HCT116 (cell line): ENCODE data around the gene PDE4D. TPM values are rescaled to one million over a fixed set of nuclear protein-coding genes. Genes with fewer than 3 reads are reported as not detected.

Source experiments
- ATAC-seq: fragments of 200-7000 bp; cut with Tn5 transposase; 2 replicates; pipeline ENCODE4 v1.9.1; 2020; ENCODE audit warnings: mild to moderate bottlenecking, moderate library complexity
- BruUV-seq: library from RNA; stranded (reverse); fragments of 400-500 nt; replicated peaks from 2 replicates; lab custom pipeline; 2021; lab: Mats Ljungman, UMichigan
- CTCF ChIA-PET: fragments of 300-600 bp; sonication (Branson Sonifier 250); formaldehyde crosslinking; loops from one replicate; lab custom pipeline; 2021; ENCODE audit warnings: antibody characterized with exemption; lab: Charles Lee
- POLR2A ChIA-PET: fragments of 300-600, 350-600 bp; sonication (Branson Sonifier 250); formaldehyde crosslinking; loops from one replicate; lab custom pipeline; 2021; ENCODE audit warnings: antibody characterized with exemption; lab: Charles Lee
- RAD21 ChIA-PET, 2 experiments: fragments of 300-600 bp; sonication (Branson Sonifier 250); formaldehyde crosslinking; loops; one replicate each; lab custom pipeline; 2023; ENCODE audit warnings: low total read pairs in 2 of 2; ENCODE audit not compliant: uncharacterized antibody in 2 of 2, unreplicated experiment in 2 of 2, low non-redundant PET in 1 of 2; lab: Charles Lee
- DNase-seq: peaks from one replicate; pipeline ENCODE4 v3.0.0-alpha.2; 2010; ENCODE audit warnings: low read depth, low spot score
- H2AFZ ChIP-seq: fragments of 200-600 bp; shearing (Covaris generic), sonication (generic); 2 replicates; pipeline ENCODE4 v1.6.1; 2017; ENCODE audit warnings: low read depth, mixed run types, mixed read lengths, antibody characterized with exemption, low read length; ENCODE audit not compliant: poor library complexity, severe bottlenecking
- H3K27ac ChIP-seq: 2 replicates; pipeline ENCODE4 v1.5.1; 2012; ENCODE audit warnings: low read depth, low read length
- H3K27me3 ChIP-seq: fragments of 200-600 bp; sonication (generic); 2 replicates; pipeline ENCODE4 v1.6.1; 2016; ENCODE audit warnings: mixed run types, low read length, mixed read lengths; ENCODE audit not compliant: insufficient read depth
- H3K36me3 ChIP-seq, 2 experiments: fragments of 200-500 bp in 1 of 2; fragments of 200-600 bp in 1 of 2; sonication (Bioruptor generic) in 1 of 2; sonication (generic) in 1 of 2; 2 replicates each; pipeline versions ENCODE4 v1.5.1 to v1.6.1; 2014 to 2016; ENCODE audit warnings: low read length in 2 of 2, inconsistent platforms in 1 of 2, mixed read lengths in 1 of 2, mixed run types in 1 of 2; ENCODE audit not compliant: insufficient read depth in 2 of 2, control insufficient read depth in 1 of 2
- H3K4me1 ChIP-seq, 2 experiments: fragments of 200-600 bp in 1 of 2; sonication (generic) in 1 of 2; 2 replicates each; pipeline versions ENCODE4 v1.5.1 to v1.6.1; 2012 to 2017; ENCODE audit warnings: low read length in 2 of 2, inconsistent platforms in 1 of 2, mild to moderate bottlenecking in 1 of 2, mixed read lengths in 1 of 2, mixed run types in 1 of 2, moderate library complexity in 1 of 2; ENCODE audit not compliant: insufficient read depth in 2 of 2, control insufficient read depth in 1 of 2
- H3K4me2 ChIP-seq: fragments of 200-600 bp; sonication (generic); 2 replicates; pipeline ENCODE4 v1.6.1; 2017; ENCODE audit warnings: mixed run types, low read length, mixed read lengths
- H3K4me3 ChIP-seq, 2 experiments: fragments of 200-600 bp in 1 of 2; sonication (generic) in 1 of 2; replicated peaks in 1 of 2; 2 replicates each; pipeline ENCODE4 v1.5.1; 2011 to 2016; ENCODE audit warnings: low read length in 2 of 2, control low read depth in 1 of 2, low read depth in 1 of 2, mild to moderate bottlenecking in 1 of 2, mixed read lengths in 1 of 2, mixed run types in 1 of 2
- H3K79me2 ChIP-seq: fragments of 200-600 bp; sonication (generic); 2 replicates; pipeline ENCODE4 v1.6.1; 2017; ENCODE audit warnings: mild to moderate bottlenecking, mixed run types, low read length, moderate library complexity, mixed read lengths; ENCODE audit not compliant: insufficient read depth
- H3K9ac ChIP-seq: fragments of 200-600 bp; sonication (generic); 2 replicates; pipeline ENCODE4 v1.6.1; 2016; ENCODE audit warnings: low read length, mixed read lengths
- H3K9me2 ChIP-seq: fragments of 200-600 bp; sonication (generic), shearing (Covaris generic); 2 replicates; pipeline ENCODE4 v1.6.1; 2017; ENCODE audit warnings: mixed run types, mild to moderate bottlenecking, moderate library complexity; ENCODE audit not compliant: insufficient read depth
- H3K9me3 ChIP-seq, 2 experiments: fragments of 200-500 bp in 1 of 2; fragments of 200-600 bp in 1 of 2; sonication (Bioruptor generic) in 1 of 2; sonication (generic) in 1 of 2; 2 replicates each; pipeline ENCODE4 v1.6.1; 2014 to 2017; ENCODE audit warnings: low read length in 2 of 2, mixed read lengths in 2 of 2, inconsistent platforms in 1 of 2, low read depth in 1 of 2, mild to moderate bottlenecking in 1 of 2, mixed run types in 1 of 2, moderate library complexity in 1 of 2; ENCODE audit not compliant: control insufficient read depth in 1 of 2, insufficient read depth in 1 of 2
- H4K20me1 ChIP-seq: fragments of 200-600 bp; sonication (generic), shearing (Covaris generic); 2 replicates; pipeline ENCODE4 v1.6.1; 2017; ENCODE audit warnings: mixed run types, mild to moderate bottlenecking, moderate library complexity; ENCODE audit not compliant: insufficient read depth
- CEBPB ChIP-seq: IDR thresholded peaks from 2 replicates; pipeline ENCODE4 v1.6.1; 2012; ENCODE audit warnings: low read depth
- CTCF ChIP-seq, 3 experiments: fragments of 200-600 bp in 1 of 3; sonication (generic) in 1 of 3; IDR thresholded peaks in 2 of 3; conservative IDR thresholded peaks in 1 of 3; 2 replicates each; pipeline ENCODE4 v1.5.1; 2012 to 2017; ENCODE audit warnings: low read depth in 2 of 3, low read length in 2 of 3, antibody characterized with exemption in 1 of 3, borderline replicate concordance in 1 of 3, control low read depth in 1 of 3, mild to moderate bottlenecking in 1 of 3, mixed read lengths in 1 of 3, mixed run types in 1 of 3, moderate library complexity in 1 of 3; ENCODE audit not compliant: insufficient read depth in 1 of 3
- MAX ChIP-seq: IDR thresholded peaks from 2 replicates; pipeline ENCODE4 v1.6.1; 2012
- POLR2A ChIP-seq: IDR thresholded peaks from 2 replicates; pipeline ENCODE4 v1.7.0; 2011; ENCODE audit warnings: borderline replicate concordance; ENCODE audit not compliant: insufficient read depth, insufficient read length; ENCODE audit errors: extremely low read depth
- RAD21 ChIP-seq: IDR thresholded peaks from 2 replicates; pipeline ENCODE4 v1.6.1; 2012; ENCODE audit warnings: low read depth, mild to moderate bottlenecking
- SRF ChIP-seq: IDR thresholded peaks from 2 replicates; pipeline ENCODE4 v1.6.1; 2012; ENCODE audit warnings: low read depth
- TCF7L2 ChIP-seq: IDR thresholded peaks from 2 replicates; pipeline ENCODE4 v1.7.0; 2011; ENCODE audit warnings: borderline replicate concordance, inconsistent platforms; ENCODE audit not compliant: insufficient read depth, insufficient read length; ENCODE audit errors: extremely low read depth
- intact Hi-C: fragments of 100-400 bp; cut with micrococcal nuclease; formaldehyde crosslinking; loops from 2 replicates; pipeline ENCODE4 v1.10.0; 2022
- total RNA-seq: library from RNA; stranded (reverse); gene quantifications from one replicate; pipeline ENCODE4 v1.2.1, GENCODE V29; 2021; ENCODE audit not compliant: unreplicated experiment

PDE4D gene
- total RNA-seq, 1 experiment from 2014 or later: 1.1 TPM

- TF ChIP-seq CTCF (IDR thresholded peaks at IDR 0.05 in 2 of 3, conservative IDR thresholded peaks at IDR 0.05 in 1 of 3; ENCODE audit: borderline replicate concordance in 1 of 3, insufficient read depth in 1 of 3, low read depth in 2 of 3, low read length in 2 of 3): no peak
- no peak for TF ChIP-seq MAX
These were observed 561.1 kb downstream of the PDE4D start (continued) for GRCh38 chr5:59332236-59332973.

- intact Hi-C loops: no loop called here
- Histone ChIP-seq H3K9ac (no peak overlapping the region), H3K36me3 (no peaks in the 10 kb centered on the region), H3K79me2 (no peaks in the 10 kb centered on the region), H4K20me1 (no peaks in the 10 kb centered on the region), H3K4me2 (no peak overlapping the region), H3K9me2 (no peaks in the 10 kb centered on the region), H3K4me3 (no peak overlapping the region), H3K27me3 (peaks cover 13% of the 10 kb centered on the region), H2AFZ (no peak overlapping the region), H3K4me1 (no peaks in the 10 kb centered on the region), H3K9me3 (no peaks in the 10 kb centered on the region), H3K27ac (no peak overlapping the region)
- no TSS peak for BruUV-seq
- ChIA-PET POLR2A (no interaction called here), RAD21 (no interaction called here), CTCF (no interaction called here)
- no peak for TF ChIP-seq TCF7L2
- TF ChIP-seq POLR2A: no peak
- TF ChIP-seq RAD21: no peak
- no peak for TF ChIP-seq SRF
- no peak for TF ChIP-seq CEBPB
- ATAC-seq: no peak
- no peak for DNase-seq
These were observed 562.8 kb downstream of the PDE4D start for GRCh38 chr5:59330680-59331079.
